ENCODE data around the gene CHRM2.

DNA sequence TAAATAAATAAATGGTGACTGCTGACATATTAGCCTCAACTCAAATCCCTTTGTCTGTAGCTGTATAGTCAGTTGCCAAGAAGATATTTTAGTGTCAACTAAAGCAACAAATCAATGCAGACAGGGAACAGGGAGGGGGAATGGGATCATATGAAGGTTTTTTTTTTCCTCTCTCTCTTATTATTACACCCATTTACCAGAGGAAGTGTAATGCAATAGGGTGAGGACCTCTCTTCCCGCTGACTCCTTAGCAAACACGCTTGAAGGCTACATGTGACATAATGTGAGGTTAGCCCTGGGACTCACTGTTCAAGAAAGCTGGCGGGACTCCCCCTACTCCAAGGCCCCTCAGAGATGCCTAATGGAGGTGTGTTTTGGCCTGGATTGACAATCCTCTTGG, 88.2 kb downstream of the CHRM2 start:
- TF ChIP-seq, protein P1, sequence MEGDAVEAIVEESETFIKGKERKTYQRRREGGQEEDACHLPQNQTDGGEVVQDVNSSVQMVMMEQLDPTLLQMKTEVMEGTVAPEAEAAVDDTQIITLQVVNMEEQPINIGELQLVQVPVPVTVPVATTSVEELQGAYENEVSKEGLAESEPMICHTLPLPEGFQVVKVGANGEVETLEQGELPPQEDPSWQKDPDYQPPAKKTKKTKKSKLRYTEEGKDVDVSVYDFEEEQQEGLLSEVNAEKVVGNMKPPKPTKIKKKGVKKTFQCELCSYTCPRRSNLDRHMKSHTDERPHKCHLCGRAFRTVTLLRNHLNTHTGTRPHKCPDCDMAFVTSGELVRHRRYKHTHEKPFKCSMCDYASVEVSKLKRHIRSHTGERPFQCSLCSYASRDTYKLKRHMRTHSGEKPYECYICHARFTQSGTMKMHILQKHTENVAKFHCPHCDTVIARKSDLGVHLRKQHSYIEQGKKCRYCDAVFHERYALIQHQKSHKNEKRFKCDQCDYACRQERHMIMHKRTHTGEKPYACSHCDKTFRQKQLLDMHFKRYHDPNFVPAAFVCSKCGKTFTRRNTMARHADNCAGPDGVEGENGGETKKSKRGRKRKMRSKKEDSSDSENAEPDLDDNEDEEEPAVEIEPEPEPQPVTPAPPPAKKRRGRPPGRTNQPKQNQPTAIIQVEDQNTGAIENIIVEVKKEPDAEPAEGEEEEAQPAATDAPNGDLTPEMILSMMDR (IDR thresholded peaks at IDR 0.05) = no peak
- TF ChIP-seq POLR2A (IDR thresholded peaks at IDR 0.05) = no peak

Data from thyroid gland (tissue), 4 donors.